OCI-LY3 (cell line): ENCODE data around the gene PASK.
A peak's percentile ranks its signal among the peaks of the same experiment; 100 is the strongest.

Experiments
- H2AFZ ChIP-seq: fragments of 200-600, 300-600 bp; shearing (Covaris generic); 2 replicates; pipeline ENCODE4 v1.6.0; 2014; ENCODE audit warnings: antibody characterized with exemption, low read depth, low read length
- H3K27ac ChIP-seq: fragments of 200-600, 300-600 bp; sonication (generic); 2 replicates; pipeline ENCODE4 v1.5.1; 2014; ENCODE audit warnings: mild to moderate bottlenecking, low read length, moderate library complexity, mixed read lengths
- H3K27me3 ChIP-seq: fragments of 200-600, 300-600 bp; sonication (generic); 2 replicates; pipeline ENCODE4 v1.6.1; 2014; ENCODE audit warnings: low read depth, low read length, mixed read lengths
- H3K36me3 ChIP-seq: fragments of 200-600, 300-600 bp; sonication (generic); replicated peaks from 2 replicates; pipeline ENCODE3; 2014; ENCODE audit warnings: low read depth, low read length, mixed read lengths
- H3K4me1 ChIP-seq: fragments of 300-600, 200-600 bp; sonication (generic); 2 replicates; pipeline ENCODE4 v1.6.1; 2014; ENCODE audit warnings: low read length, mixed read lengths
- H3K4me2 ChIP-seq: fragments of 200-600, 300-600 bp; sonication (generic); 2 replicates; pipeline ENCODE4 v1.6.1; 2014; ENCODE audit warnings: low read length, mixed read lengths
- H3K4me3 ChIP-seq: fragments of 300-600, 200-600 bp; sonication (generic); 2 replicates; pipeline ENCODE4 v1.5.1; 2014; ENCODE audit warnings: antibody characterized with exemption, mild to moderate bottlenecking, low read length, moderate library complexity
- H3K79me2 ChIP-seq: fragments of 300-600, 200-600 bp; shearing (Covaris generic); 2 replicates; pipeline ENCODE4 v1.6.1; 2014; ENCODE audit warnings: mild to moderate bottlenecking, low read length, mixed read lengths
- H3K9ac ChIP-seq: fragments of 300-600, 200-600 bp; shearing (Covaris generic); 2 replicates; pipeline ENCODE4 v1.6.0; 2014; ENCODE audit warnings: mild to moderate bottlenecking, low read length, moderate library complexity
- H3K9me3 ChIP-seq: fragments of 200-600, 300-600 bp; shearing (Covaris generic); 2 replicates; pipeline ENCODE4 v1.6.1; 2014; ENCODE audit warnings: low read length, mixed read lengths; ENCODE audit not compliant: insufficient read depth
- H4K20me1 ChIP-seq: fragments of 200-600, 300-600 bp; sonication (generic); 2 replicates; pipeline ENCODE4 v1.6.1; 2016; ENCODE audit warnings: low read length, mixed read lengths; ENCODE audit not compliant: insufficient read depth
- CTCF ChIP-seq: fragments of 200-600, 300-600 bp; sonication (generic); IDR thresholded peaks from 2 replicates; pipeline ENCODE4 v1.5.1; 2014; ENCODE audit warnings: antibody characterized with exemption, low read length, low read depth
- EZH2phosphoT487 ChIP-seq: fragments of 200-600 bp; shearing (Covaris generic); IDR thresholded peaks from 2 replicates; pipeline ENCODE4 v1.6.1; 2018; ENCODE audit warnings: antibody characterized with exemption, mixed run types, low read depth

Gene PASK

GRCh38 chr2:241064008-241064801 is 85.1 kb downstream of the PASK start:
- peaks cover 4% of the 10 kb centered on the region for H3K4me1 ChIP-seq
- 0 out of 2 replicates have a peak overlapping the region, but pooled peaks have one; percentile 60 for H2AFZ ChIP-seq
- no peaks in the 10 kb centered on the region for H3K9me3 ChIP-seq
- H3K4me2 ChIP-seq = peak overlapping the region; percentile 69
- no peak for TF ChIP-seq CTCF
- no peak for TF ChIP-seq EZH2phosphoT487
- no peaks in the 10 kb centered on the region for H3K36me3 ChIP-seq
- peak overlapping the region; percentile 70 for H3K4me3 ChIP-seq
- no peaks in the 10 kb centered on the region for H3K27me3 ChIP-seq
- H3K27ac ChIP-seq = no peak overlapping the region
- H3K9ac ChIP-seq = no peak overlapping the region; the same call in 1 of the 2 replicates
- H4K20me1 ChIP-seq = no peaks in the 10 kb centered on the region
- H3K79me2 ChIP-seq = no peaks in the 10 kb centered on the region

DNA sequence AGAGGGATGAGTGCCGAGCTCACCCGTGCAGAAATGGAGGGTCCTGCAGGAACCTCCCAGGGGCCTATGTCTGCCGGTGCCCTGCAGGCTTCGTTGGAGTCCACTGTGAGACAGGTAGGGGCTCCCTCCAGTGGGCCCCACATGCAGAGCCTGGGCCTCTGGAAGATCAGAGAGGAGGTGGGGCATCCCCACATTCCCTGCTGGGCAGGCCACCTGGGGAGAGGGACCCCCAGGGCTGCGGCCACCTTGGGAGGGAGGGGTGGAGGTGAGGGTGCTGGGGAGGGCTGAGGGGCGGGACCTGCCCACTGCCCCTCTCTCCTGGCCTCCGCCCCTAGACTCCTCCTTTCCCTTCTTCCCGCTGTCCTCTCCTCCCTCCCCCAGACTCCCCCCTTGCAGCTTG is 85.7 kb downstream of the PASK start:
- H4K20me1 ChIP-seq = no peaks in the 10 kb centered on the region
- H3K4me2 ChIP-seq = peak overlapping the region; percentile 60
- no peak overlapping the region for H2AFZ ChIP-seq
- peak overlapping the region; percentile 70 for H3K4me3 ChIP-seq
- H3K27me3 ChIP-seq = no peaks in the 10 kb centered on the region
- no peak for TF ChIP-seq EZH2phosphoT487
- no peak for TF ChIP-seq CTCF
- no peaks in the 10 kb centered on the region for H3K36me3 ChIP-seq
- no peaks in the 10 kb centered on the region for H3K79me2 ChIP-seq
- H3K9me3 ChIP-seq = no peaks in the 10 kb centered on the region
- peaks cover 4% of the 10 kb centered on the region for H3K4me1 ChIP-seq
- no peak overlapping the region for H3K27ac ChIP-seq
- H3K9ac ChIP-seq = no peak overlapping the region

- H3K9me3 ChIP-seq = no peaks in the 10 kb centered on the region
- TF ChIP-seq EZH2phosphoT487 (no peak), CTCF (no peak)
- no peaks in the 10 kb centered on the region for H3K79me2 ChIP-seq
- peaks cover 4% of the 10 kb centered on the region for H3K4me1 ChIP-seq
- no peak overlapping the region for H3K9ac ChIP-seq
- H2AFZ ChIP-seq = no peak overlapping the region
- H3K36me3 ChIP-seq = no peaks in the 10 kb centered on the region
- H3K4me2 ChIP-seq = no peak overlapping the region; the same call in 1 of the 2 replicates
- H3K27me3 ChIP-seq = no peaks in the 10 kb centered on the region
- no peak overlapping the region for H3K4me3 ChIP-seq
- no peaks in the 10 kb centered on the region for H4K20me1 ChIP-seq
- no peak overlapping the region for H3K27ac ChIP-seq
Measured at GRCh38 chr2:241063093-241063551, 86.2 kb downstream of the PASK start.

- Histone ChIP-seq H3K36me3 (no peaks in the 10 kb centered on the region), H3K4me2 (no peak overlapping the region)
- TF ChIP-seq EZH2phosphoT487 (no peak), CTCF (no peak)
Measured at GRCh38 chr2:241062389-241063092, 86.7 kb downstream of the PASK start.

More at GRCh38 chr2:241062389-241063092, 86.7 kb downstream of the PASK start:
- Histone ChIP-seq H3K27me3 (no peaks in the 10 kb centered on the region), H3K9me3 (no peaks in the 10 kb centered on the region), H3K27ac (no peak overlapping the region), H2AFZ (no peak overlapping the region), H3K4me3 (no peak overlapping the region), H3K4me1 (peaks cover 4% of the 10 kb centered on the region), H4K20me1 (no peaks in the 10 kb centered on the region), H3K79me2 (no peaks in the 10 kb centered on the region), H3K9ac (no peak overlapping the region)
